Measurements from ENCODE around the gene NT5DC3.

Gene NT5DC3

GRCh38 chr12:103742349-103742932 lies 98.6 kb downstream of the NT5DC3 start:
- peak; percentile 81 for DNase-seq

GRCh38 chr12:103737881-103738280 lies 103.2 kb downstream of the NT5DC3 start:
- no peak for DNase-seq

GRCh38 chr12:103736572-103736971 lies 104.5 kb downstream of the NT5DC3 start:
- DNase-seq = no peak

GRCh38 chr12:103735291-103735690 lies 105.7 kb downstream of the NT5DC3 start:
- DNase-seq = no peak

GRCh38 chr12:103734863-103735262 lies 106.2 kb downstream of the NT5DC3 start:
- DNase-seq = no peak

- DNase-seq = no peak
These were observed 109.5 kb downstream of the NT5DC3 start for GRCh38 chr12:103731539-103731938.

- no peak for DNase-seq
These were observed 111.5 kb downstream of the NT5DC3 start for GRCh38 chr12:103729499-103729898.

- DNase-seq = no peak
These were observed 112.7 kb downstream of the NT5DC3 start for GRCh38 chr12:103728323-103728722.

- no peak for DNase-seq
These were observed 113.4 kb downstream of the NT5DC3 start for GRCh38 chr12:103727638-103728037.

GRCh38 chr12:103725398-103725797 lies 115.6 kb downstream of the NT5DC3 start:
- DNase-seq = no peak
